OCI-LY7 (cell line): Measurements from ENCODE around the gene ASAH2. TPM values are rescaled to one million over a fixed set of nuclear protein-coding genes. Genes with fewer than 3 reads are reported as not detected.
A peak's percentile ranks its signal among the peaks of the same experiment; 100 is the strongest.

ENCODE experiments used
- BruUV-seq: library from RNA; stranded (reverse); fragments of 400-500 nt; replicated peaks from 2 replicates; lab custom pipeline; 2021; lab: Mats Ljungman, UMichigan
- CTCF ChIA-PET: fragments of 300-600 bp; sonication (Branson Sonifier 250); formaldehyde crosslinking; loops from one replicate; lab custom pipeline; 2022; ENCODE audit warnings: antibody characterized with exemption; ENCODE audit not compliant: unreplicated experiment; lab: Charles Lee
- POLR2A ChIA-PET: fragments of 300-600 bp; sonication (Branson Sonifier 250); formaldehyde crosslinking; loops from one replicate; lab custom pipeline; 2022; ENCODE audit warnings: antibody characterized with exemption; lab: Charles Lee
- DNase-seq: peaks from one replicate; pipeline ENCODE4 v3.0.0-alpha.2; 2015; ENCODE audit warnings: low spot score
- H2AFZ ChIP-seq: fragments of 200-600 bp; sonication (generic), shearing (Covaris generic); 2 replicates; pipeline ENCODE4 v1.6.1; 2014; ENCODE audit warnings: mild to moderate bottlenecking, antibody characterized with exemption, low read length, moderate library complexity
- H3K27ac ChIP-seq: fragments of 200-600 bp; sonication (generic); 2 replicates; pipeline ENCODE4 v1.5.1; 2014; ENCODE audit warnings: mixed run types, low read depth, mild to moderate bottlenecking, moderate library complexity, low read length, inconsistent platforms; ENCODE audit not compliant: poor library complexity, severe bottlenecking
- H3K36me3 ChIP-seq: fragments of 200-600 bp; sonication (generic); 2 replicates; pipeline ENCODE4 v1.6.1; 2014; ENCODE audit warnings: mild to moderate bottlenecking, antibody characterized with exemption, low read length, moderate library complexity, mixed read lengths; ENCODE audit not compliant: insufficient read depth
- H3K4me1 ChIP-seq: fragments of 200-600 bp; sonication (generic); 2 replicates; pipeline ENCODE4 v1.5.1; 2014; ENCODE audit warnings: mild to moderate bottlenecking, low read length; ENCODE audit not compliant: insufficient read depth, poor library complexity, severe bottlenecking
- H3K4me2 ChIP-seq: fragments of 200-600 bp; sonication (generic); 2 replicates; pipeline ENCODE4 v1.6.1; 2014; ENCODE audit warnings: mild to moderate bottlenecking, low read length
- H3K4me3 ChIP-seq: fragments of 200-600 bp; sonication (generic); 2 replicates; pipeline ENCODE4 v1.5.1; 2014; ENCODE audit warnings: mild to moderate bottlenecking, low read depth, low read length; ENCODE audit not compliant: poor library complexity, severe bottlenecking
- H3K79me2 ChIP-seq: fragments of 200-600 bp; sonication (generic); 2 replicates; pipeline ENCODE4 v1.6.1; 2016; ENCODE audit warnings: low read depth, mild to moderate bottlenecking, low read length, moderate library complexity, mixed read lengths; ENCODE audit not compliant: insufficient read depth
- H3K9me2 ChIP-seq: fragments of 200-600 bp; sonication (generic); 2 replicates; pipeline ENCODE4 v1.6.1; 2016; ENCODE audit warnings: mild to moderate bottlenecking, low read length, mixed read lengths; ENCODE audit not compliant: insufficient read depth
- H3K9me3 ChIP-seq: fragments of 200-600 bp; sonication (generic); 2 replicates; pipeline ENCODE4 v1.6.1; 2014; ENCODE audit warnings: mild to moderate bottlenecking, mixed run types, low read length, mixed read lengths
- H4K20me1 ChIP-seq: fragments of 200-600 bp; sonication (generic); 2 replicates; pipeline ENCODE4 v1.6.1; 2014; ENCODE audit warnings: mild to moderate bottlenecking, antibody characterized with exemption, low read length, moderate library complexity, mixed read lengths; ENCODE audit not compliant: insufficient read depth
- EZH2phosphoT487 ChIP-seq: fragments of 200-600 bp; sonication (generic); IDR thresholded peaks from 2 replicates; pipeline ENCODE4 v1.6.1; 2018; ENCODE audit warnings: low read depth, borderline replicate concordance, mild to moderate bottlenecking, mixed run types, antibody characterized with exemption, low read length, moderate library complexity, mixed read lengths
- intact Hi-C: fragments of 100-400 bp; cut with micrococcal nuclease; formaldehyde crosslinking; loops from one replicate; pipeline ENCODE4 v1.10.0; 2022; ENCODE audit not compliant: unreplicated experiment
- total RNA-seq, 2 experiments: library from RNA; depleted of rRNA in 1 of 2; stranded (reverse); fragments of >200 nt in 1 of 2; shearing (Covaris generic) in 1 of 2; gene quantifications; 2 replicates each; pipeline ENCODE4 v1.2.3, GENCODE V29; 2014 to 2022
- TF ChIP-seq, protein P1 (sequence below): fragments of 200-600 bp; sonication (generic); conservative IDR thresholded peaks from 2 replicates; pipeline ENCODE4 v1.5.1; 2014; ENCODE audit warnings: mild to moderate bottlenecking, antibody characterized with exemption, low read length, moderate library complexity, mixed read lengths

Gene ASAH2
- total RNA-seq, 2 experiments from 2014 or later, result not detected

DNA sequence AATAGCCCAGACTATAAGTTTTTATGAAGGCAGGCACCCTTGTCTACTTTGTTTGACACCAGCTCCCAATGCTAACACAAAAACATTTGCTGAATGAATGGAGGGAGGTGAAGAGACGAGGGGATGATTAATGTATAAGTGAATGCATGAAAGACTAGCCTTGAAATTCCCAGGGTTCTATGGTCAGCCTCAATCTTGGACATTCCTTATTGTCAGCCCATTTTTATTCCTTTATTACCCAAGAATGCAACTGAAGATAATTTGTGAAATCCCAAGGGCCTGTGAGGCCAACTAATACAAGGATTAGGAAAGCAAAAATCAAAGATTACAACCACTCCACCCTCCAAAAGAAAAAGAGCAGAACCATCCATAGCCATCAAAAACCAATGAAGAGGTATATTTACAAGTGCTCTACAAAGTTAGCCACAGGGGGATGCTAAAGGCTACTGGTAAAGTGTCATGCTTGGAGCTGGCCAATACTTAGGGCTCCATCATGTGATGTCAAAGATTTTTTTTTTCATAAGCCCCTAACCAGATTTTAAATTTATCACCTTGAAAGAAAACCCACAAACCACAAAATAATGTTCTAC is 40.0 kb upstream of the ASAH2 start:
- ChIA-PET POLR2A (no interaction called here), CTCF (no interaction called here)
- BruUV-seq, result no TSS peak
- Histone ChIP-seq H3K9me2 (no peaks in the 10 kb centered on the region), H2AFZ (no peak overlapping the region), H4K20me1 (no peaks in the 10 kb centered on the region), H3K9me3 (no peaks in the 10 kb centered on the region), H3K36me3 (no peaks in the 10 kb centered on the region), H3K79me2 (no peaks in the 10 kb centered on the region), H3K4me1 (no peaks in the 10 kb centered on the region), H3K4me2 (no peak overlapping the region), H3K4me3 (no peak overlapping the region), H3K27ac (no peak overlapping the region)
- DNase-seq, result peak; percentile 29
- intact Hi-C loops, result no loop called here
- TF ChIP-seq, protein P1, sequence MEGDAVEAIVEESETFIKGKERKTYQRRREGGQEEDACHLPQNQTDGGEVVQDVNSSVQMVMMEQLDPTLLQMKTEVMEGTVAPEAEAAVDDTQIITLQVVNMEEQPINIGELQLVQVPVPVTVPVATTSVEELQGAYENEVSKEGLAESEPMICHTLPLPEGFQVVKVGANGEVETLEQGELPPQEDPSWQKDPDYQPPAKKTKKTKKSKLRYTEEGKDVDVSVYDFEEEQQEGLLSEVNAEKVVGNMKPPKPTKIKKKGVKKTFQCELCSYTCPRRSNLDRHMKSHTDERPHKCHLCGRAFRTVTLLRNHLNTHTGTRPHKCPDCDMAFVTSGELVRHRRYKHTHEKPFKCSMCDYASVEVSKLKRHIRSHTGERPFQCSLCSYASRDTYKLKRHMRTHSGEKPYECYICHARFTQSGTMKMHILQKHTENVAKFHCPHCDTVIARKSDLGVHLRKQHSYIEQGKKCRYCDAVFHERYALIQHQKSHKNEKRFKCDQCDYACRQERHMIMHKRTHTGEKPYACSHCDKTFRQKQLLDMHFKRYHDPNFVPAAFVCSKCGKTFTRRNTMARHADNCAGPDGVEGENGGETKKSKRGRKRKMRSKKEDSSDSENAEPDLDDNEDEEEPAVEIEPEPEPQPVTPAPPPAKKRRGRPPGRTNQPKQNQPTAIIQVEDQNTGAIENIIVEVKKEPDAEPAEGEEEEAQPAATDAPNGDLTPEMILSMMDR, result peak; percentile 64
- TF ChIP-seq EZH2phosphoT487, result no peak

DNA sequence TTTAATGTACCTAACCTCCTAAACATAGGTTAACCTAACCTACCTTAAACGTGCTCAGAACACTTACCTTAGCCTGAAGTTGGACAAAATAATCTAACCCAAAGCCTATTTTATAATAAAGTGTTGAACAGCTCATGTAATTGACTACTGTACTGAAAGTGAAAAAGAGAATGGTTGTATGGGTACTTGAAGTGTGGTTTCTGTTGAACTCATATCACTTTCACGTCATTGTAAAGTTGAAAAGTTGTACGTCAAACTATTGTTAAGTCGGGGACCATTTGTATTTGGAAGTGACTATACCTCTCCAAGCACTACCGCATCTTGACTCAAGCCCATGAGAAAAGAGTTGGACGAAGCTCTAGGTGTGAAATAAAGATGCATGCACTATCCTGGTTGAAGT is 37.9 kb upstream of the ASAH2 start:
- Histone ChIP-seq H3K4me3 (no peak overlapping the region), H3K4me1 (no peaks in the 10 kb centered on the region), H3K27ac (no peak overlapping the region), H3K9me3 (no peaks in the 10 kb centered on the region), H3K36me3 (no peaks in the 10 kb centered on the region), H2AFZ (no peak overlapping the region), H3K4me2 (no peak overlapping the region), H4K20me1 (no peaks in the 10 kb centered on the region), H3K9me2 (no peaks in the 10 kb centered on the region), H3K79me2 (no peaks in the 10 kb centered on the region)
- no TSS peak for BruUV-seq
- intact Hi-C loops, result no loop called here
- ChIA-PET POLR2A (no interaction called here), CTCF (no interaction called here)
- DNase-seq, result no peak
- TF ChIP-seq, protein P1, result no peak
- TF ChIP-seq EZH2phosphoT487, result no peak

DNA sequence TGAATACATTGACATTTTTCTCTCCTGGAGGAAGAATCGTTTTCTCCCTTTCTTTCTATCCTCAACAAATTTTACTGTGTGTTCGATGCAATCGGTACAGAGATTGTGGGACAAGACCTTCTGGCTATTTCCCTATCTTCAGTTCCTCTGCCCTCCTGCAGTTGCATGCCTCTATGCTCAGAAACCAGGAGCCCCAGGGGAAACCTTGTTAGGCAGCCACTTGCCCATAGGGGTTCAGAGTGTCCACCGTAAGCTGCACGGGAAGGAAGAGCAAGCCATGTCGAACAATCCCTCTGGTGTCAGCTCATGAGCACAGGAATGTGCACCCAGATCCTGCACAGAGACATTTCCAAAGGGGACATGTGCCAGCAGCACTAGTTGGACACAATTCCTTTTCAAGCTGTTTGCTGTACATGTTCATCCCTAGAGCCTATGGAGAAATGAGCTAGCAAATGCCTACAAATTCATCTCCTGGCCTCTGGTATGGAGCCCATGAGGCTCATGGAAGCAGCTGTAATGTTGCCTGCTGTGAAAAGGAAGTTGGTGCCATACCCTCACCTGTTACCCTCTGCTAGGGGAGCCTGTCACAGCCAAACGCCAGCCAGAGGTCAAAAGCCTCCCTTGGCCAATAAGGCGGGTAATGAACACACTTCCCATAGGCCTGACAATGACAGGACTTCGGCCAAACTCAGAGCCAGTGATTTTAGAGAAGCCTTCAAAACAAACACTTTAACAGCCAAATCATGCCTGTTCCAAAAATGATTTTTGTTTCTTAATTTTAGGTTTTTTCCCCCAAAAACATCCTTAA is 35.9 kb upstream of the ASAH2 start:
- H4K20me1 ChIP-seq, result no peaks in the 10 kb centered on the region
- no peaks in the 10 kb centered on the region for H3K36me3 ChIP-seq
- TF ChIP-seq EZH2phosphoT487, result no peak
- TF ChIP-seq, protein P1, result no peak
- no TSS peak for BruUV-seq
- no peak overlapping the region for H3K4me3 ChIP-seq
- CTCF ChIA-PET, result no interaction called here
- no peaks in the 10 kb centered on the region for H3K9me3 ChIP-seq
- DNase-seq, result no peak
- H3K9me2 ChIP-seq, result no peaks in the 10 kb centered on the region
- no peaks in the 10 kb centered on the region for H3K79me2 ChIP-seq
- intact Hi-C loops, result no loop called here
- no peaks in the 10 kb centered on the region for H3K4me1 ChIP-seq
- H3K4me2 ChIP-seq, result no peak overlapping the region
- no peak overlapping the region for H3K27ac ChIP-seq
- POLR2A ChIA-PET, result interaction anchor here (0.7 to 1.0 kb wide), 2 partner anchors 27 to 48 kb away, joined by 3 to 4 read pairs; no protein-coding TSS in a partner anchor
- no peak overlapping the region for H2AFZ ChIP-seq
